Loucy (cell line): ENCODE results near the gene TP53INP2.

Source experiments
- H2AFZ ChIP-seq: fragments of 200-600 bp; sonication (generic); 2 replicates; pipeline ENCODE4 v1.6.0; 2016; ENCODE audit warnings: antibody characterized with exemption, mild to moderate bottlenecking, low read length, moderate library complexity
- H3F3A ChIP-seq: fragments of 200-600 bp; 2 replicates; pipeline ENCODE4 v1.6.0; 2016; ENCODE audit warnings: antibody characterized with exemption, low read depth, mild to moderate bottlenecking
- H3K27me3 ChIP-seq: fragments of 200-600 bp; sonication (generic); 2 replicates; pipeline ENCODE4 v1.6.1; 2014; ENCODE audit warnings: low read length, mild to moderate bottlenecking; ENCODE audit not compliant: insufficient read depth, poor library complexity, severe bottlenecking
- H3K36me3 ChIP-seq: fragments of 200-600 bp; sonication (generic); 2 replicates; pipeline ENCODE4 v1.6.1; 2016; ENCODE audit warnings: low read length; ENCODE audit not compliant: insufficient read depth
- H3K4me1 ChIP-seq: fragments of 200-600 bp; sonication (generic); 2 replicates; pipeline ENCODE4 v1.5.1; 2014; ENCODE audit warnings: low read length, mild to moderate bottlenecking; ENCODE audit not compliant: insufficient read depth, poor library complexity, severe bottlenecking
- H3K4me2 ChIP-seq: fragments of 200-600 bp; sonication (generic); 2 replicates; pipeline ENCODE4 v1.6.0; 2014; ENCODE audit warnings: antibody characterized with exemption, low read length, low read depth, mild to moderate bottlenecking; ENCODE audit not compliant: poor library complexity, severe bottlenecking
- H3K4me3 ChIP-seq: fragments of 200-600 bp; sonication (generic); 2 replicates; pipeline ENCODE4 v1.5.1; 2014; ENCODE audit warnings: low read length, mild to moderate bottlenecking, mixed read lengths; ENCODE audit not compliant: poor library complexity, severe bottlenecking
- H3K79me2 ChIP-seq: fragments of 200-600 bp; sonication (generic); 2 replicates; pipeline ENCODE4 v1.6.1; 2014; ENCODE audit warnings: low read length; ENCODE audit not compliant: insufficient read depth
- H3K9ac ChIP-seq: fragments of 200-600 bp; sonication (generic); 2 replicates; pipeline ENCODE4 v1.6.0; 2014; ENCODE audit warnings: mild to moderate bottlenecking, low read depth, low read length, moderate library complexity; ENCODE audit not compliant: poor library complexity, severe bottlenecking
- H3K9me2 ChIP-seq: fragments of 200-600 bp; sonication (generic); replicated peaks from 2 replicates; pipeline ENCODE4 v1.6.1; 2016; ENCODE audit warnings: low read depth, low read length, mixed read lengths
- H3K9me3 ChIP-seq: fragments of 200-600 bp; sonication (generic); 2 replicates; pipeline ENCODE4 v1.6.1; 2014; ENCODE audit warnings: mild to moderate bottlenecking, antibody characterized with exemption, low read length, low read depth; ENCODE audit not compliant: insufficient read depth
- H4K20me1 ChIP-seq: fragments of 200-600 bp; sonication (generic); 2 replicates; pipeline ENCODE4 v1.6.0; 2014; ENCODE audit warnings: antibody characterized with exemption, low read length, mild to moderate bottlenecking; ENCODE audit not compliant: insufficient read depth, poor library complexity, severe bottlenecking
- EZH2phosphoT487 ChIP-seq: fragments of 200-600 bp; IDR thresholded peaks from 2 replicates; pipeline ENCODE4 v1.6.1; 2018; ENCODE audit warnings: antibody characterized with exemption, mild to moderate bottlenecking, moderate library complexity, borderline replicate concordance
- TF ChIP-seq, protein P1 (sequence below): fragments of 200-600 bp; sonication (generic); conservative IDR thresholded peaks from 2 replicates; pipeline ENCODE4 v1.5.1; 2014; ENCODE audit warnings: mild to moderate bottlenecking, antibody characterized with exemption, low read length

The TP53INP2 gene

DNA sequence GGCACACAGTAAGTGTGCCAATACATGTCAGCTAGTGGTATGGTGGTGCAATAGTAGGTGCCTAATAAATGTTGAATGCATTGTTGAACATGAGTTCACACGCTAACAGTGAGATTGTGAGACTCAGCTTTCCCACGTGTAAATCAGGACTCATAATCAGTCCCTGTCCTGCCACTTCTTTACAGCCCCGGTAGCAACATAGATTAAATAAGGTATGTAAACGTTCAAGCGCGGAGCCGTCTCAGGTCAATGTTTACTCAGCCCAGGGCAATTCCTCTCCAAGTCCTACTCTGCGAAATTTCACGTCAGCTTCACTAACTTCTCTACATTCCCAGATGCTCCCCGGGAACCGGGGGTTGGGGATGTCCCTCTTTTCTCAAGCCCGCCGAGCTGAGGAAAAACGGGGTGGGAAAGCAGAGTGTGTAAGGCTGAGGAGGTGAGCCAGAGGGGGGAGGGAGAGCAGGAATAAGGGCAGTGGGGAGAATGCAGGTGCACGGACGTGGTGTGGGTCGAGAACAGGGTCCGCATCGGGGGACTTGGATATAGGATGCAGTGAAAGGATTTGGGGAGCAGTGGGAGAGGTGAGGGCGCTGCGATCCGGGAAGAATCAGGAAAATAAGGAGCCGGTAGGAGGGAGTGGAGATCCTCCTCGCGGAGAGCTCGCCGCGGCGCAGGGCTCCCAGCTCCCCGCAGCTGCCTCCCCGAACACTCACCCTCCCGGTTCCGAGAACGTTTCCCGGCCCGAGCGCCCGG lies 544 bp upstream of the TP53INP2 start:
- Histone ChIP-seq H3K4me1 (peaks cover 42% of the 10 kb centered on the region), H3K9me3 (no peaks in the 10 kb centered on the region), H3F3A (no peaks in the 10 kb centered on the region), H4K20me1 (no peaks in the 10 kb centered on the region), H3K36me3 (no peaks in the 10 kb centered on the region), H3K4me3 (peak overlapping the region; percentile 82), H3K79me2 (no peaks in the 10 kb centered on the region), H2AFZ (peak overlapping the region; percentile 98), H3K9me2 (no peaks in the 10 kb centered on the region), H3K9ac (peak overlapping the region; percentile 66), H3K27me3 (no peaks in the 10 kb centered on the region), H3K4me2 (peak overlapping the region; percentile 100)
- TF ChIP-seq EZH2phosphoT487 = no peak
- TF ChIP-seq, protein P1, sequence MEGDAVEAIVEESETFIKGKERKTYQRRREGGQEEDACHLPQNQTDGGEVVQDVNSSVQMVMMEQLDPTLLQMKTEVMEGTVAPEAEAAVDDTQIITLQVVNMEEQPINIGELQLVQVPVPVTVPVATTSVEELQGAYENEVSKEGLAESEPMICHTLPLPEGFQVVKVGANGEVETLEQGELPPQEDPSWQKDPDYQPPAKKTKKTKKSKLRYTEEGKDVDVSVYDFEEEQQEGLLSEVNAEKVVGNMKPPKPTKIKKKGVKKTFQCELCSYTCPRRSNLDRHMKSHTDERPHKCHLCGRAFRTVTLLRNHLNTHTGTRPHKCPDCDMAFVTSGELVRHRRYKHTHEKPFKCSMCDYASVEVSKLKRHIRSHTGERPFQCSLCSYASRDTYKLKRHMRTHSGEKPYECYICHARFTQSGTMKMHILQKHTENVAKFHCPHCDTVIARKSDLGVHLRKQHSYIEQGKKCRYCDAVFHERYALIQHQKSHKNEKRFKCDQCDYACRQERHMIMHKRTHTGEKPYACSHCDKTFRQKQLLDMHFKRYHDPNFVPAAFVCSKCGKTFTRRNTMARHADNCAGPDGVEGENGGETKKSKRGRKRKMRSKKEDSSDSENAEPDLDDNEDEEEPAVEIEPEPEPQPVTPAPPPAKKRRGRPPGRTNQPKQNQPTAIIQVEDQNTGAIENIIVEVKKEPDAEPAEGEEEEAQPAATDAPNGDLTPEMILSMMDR = no peak; the same call in 1 of the 2 replicates

DNA sequence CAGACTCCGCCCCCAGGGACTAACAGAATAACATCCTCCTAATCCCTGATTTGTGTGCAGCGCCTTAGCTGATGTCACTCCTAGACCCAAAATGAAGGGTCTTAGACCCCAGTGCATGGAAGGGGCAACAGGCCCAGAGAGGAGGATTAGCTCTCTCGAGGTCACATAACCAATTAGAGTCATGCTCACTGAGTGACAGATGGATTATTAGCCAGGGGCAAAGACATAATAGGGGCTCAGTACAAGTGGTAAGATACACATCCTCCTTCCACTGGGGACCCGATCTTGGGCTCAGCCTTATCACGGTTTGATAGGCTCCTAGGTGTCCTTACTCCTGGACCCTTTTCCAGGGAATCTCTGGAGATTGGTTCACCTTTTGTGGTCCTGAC lies 858 bp downstream of the TP53INP2 start:
- Histone ChIP-seq H3K4me3 (peak overlapping the region; percentile 82), H3K9me2 (no peaks in the 10 kb centered on the region), H3K9me3 (no peaks in the 10 kb centered on the region), H3K9ac (peak overlapping the region; percentile 66), H3K36me3 (no peaks in the 10 kb centered on the region), H3K4me1 (peaks cover 46% of the 10 kb centered on the region), H3F3A (no peaks in the 10 kb centered on the region), H4K20me1 (no peaks in the 10 kb centered on the region), H3K27me3 (no peaks in the 10 kb centered on the region), H2AFZ (peak overlapping the region; percentile 98), H3K4me2 (peak overlapping the region; percentile 100), H3K79me2 (no peaks in the 10 kb centered on the region)
- TF ChIP-seq, protein P1 = no peak
- TF ChIP-seq EZH2phosphoT487 = no peak

DNA sequence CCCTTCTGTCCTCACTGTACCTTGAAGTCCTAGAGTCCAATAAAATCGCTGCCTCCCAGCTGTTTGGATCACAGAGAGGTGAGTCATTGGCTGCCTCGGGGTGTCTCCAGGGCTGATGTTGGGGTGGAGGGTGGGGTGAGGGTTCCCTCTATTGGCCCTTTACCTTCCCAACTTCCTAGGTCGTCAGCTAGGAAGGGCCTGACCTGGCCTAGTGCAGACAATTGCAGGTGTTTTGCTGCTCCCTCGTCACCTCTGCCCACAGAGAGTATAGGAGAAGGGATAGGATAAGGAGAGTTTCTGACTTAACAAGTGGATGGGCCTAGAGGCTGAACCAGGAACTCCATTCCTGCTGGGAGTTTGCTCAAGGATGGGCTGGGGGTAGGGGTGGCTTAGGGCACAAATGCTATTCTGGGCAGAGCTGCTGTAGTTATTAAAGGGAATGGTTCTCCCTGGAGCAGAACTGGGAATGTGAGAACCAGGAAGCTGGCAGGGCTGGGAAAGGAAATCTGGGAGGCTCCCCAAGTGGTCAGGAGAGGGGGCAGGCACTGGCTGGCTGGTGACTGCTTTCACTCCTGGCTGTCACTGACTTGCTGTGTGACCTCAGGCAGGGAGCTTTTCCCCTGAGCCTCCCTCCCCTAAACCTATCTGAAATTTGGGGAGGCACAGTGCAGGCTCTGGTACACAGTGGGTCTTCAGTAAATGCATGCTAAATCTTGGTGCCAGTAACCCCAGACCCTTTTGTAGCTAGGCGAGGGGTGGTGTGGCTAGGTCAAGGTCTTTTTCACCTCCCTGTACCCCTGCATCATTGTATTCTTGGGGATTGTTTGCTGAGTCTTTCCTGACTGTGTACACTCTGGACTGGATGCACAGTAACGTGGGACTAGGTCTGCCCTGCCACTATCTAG lies 1.5 kb downstream of the TP53INP2 start:
- no peaks in the 10 kb centered on the region for H3F3A ChIP-seq
- H3K9ac ChIP-seq = no peak overlapping the region
- H3K9me3 ChIP-seq = no peaks in the 10 kb centered on the region
- H3K36me3 ChIP-seq = no peaks in the 10 kb centered on the region
- no peaks in the 10 kb centered on the region for H4K20me1 ChIP-seq
- H3K4me2 ChIP-seq = peak overlapping the region; percentile 100
- no peaks in the 10 kb centered on the region for H3K27me3 ChIP-seq
- no peaks in the 10 kb centered on the region for H3K79me2 ChIP-seq
- no peaks in the 10 kb centered on the region for H3K9me2 ChIP-seq
- H3K4me1 ChIP-seq = peaks cover 46% of the 10 kb centered on the region
- peak overlapping the region; percentile 82 for H3K4me3 ChIP-seq
- H2AFZ ChIP-seq = peak overlapping the region; percentile 98; the same call in 1 of the 2 replicates
- TF ChIP-seq, protein P1 = no peak; the same call in 1 of the 2 replicates
- TF ChIP-seq EZH2phosphoT487 = no peak
